ENCODE data around the gene PEX12. TPM values are rescaled to one million over a fixed set of nuclear protein-coding genes. Genes with fewer than 3 reads are reported as not detected.

Gene PEX12
- total and polyA plus RNA-seq, 9 of the 15 experiments (the other 6 are each of a cell fraction or from before 2014, with no cell fraction given) = 4.0 to 12.4 (median 6.4) TPM

DNA sequence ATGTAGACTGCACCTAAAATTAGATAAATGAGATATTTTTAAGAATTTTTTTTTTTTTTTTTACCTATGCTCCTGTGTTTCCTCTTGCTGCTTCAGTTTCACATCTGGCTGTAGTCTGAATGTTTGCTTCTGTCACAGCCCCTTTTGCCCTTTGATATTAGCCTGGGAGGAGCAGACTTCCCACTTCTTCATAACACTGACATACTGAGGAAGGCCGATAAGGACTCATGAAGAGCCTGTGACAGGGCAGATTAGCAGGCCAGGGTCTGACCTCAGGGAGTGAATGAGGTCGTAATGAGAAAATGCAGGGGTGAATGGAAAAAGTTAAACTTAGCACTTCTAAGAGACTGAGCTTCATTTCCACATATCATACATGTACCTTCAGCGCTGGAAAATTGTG lies 17.7 kb downstream of the PEX12 start, which contains the start of gene SLFN14 (continued):
- TF ChIP-seq, protein P1, sequence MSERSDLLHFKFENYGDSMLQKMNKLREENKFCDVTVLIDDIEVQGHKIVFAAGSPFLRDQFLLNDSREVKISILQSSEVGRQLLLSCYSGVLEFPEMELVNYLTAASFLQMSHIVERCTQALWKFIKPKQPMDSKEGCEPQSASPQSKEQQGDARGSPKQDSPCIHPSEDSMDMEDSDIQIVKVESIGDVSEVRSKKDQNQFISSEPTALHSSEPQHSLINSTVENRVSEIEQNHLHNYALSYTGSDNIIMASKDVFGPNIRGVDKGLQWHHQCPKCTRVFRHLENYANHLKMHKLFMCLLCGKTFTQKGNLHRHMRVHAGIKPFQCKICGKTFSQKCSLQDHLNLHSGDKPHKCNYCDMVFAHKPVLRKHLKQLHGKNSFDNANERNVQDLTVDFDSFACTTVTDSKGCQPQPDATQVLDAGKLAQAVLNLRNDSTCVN (CRISPR knock-in tag; IDR thresholded peaks at IDR 0.05) = no peak
- TF ChIP-seq PTRF (tag; IDR thresholded peaks at IDR 0.05) = no peak
- TF ChIP-seq, protein P2, sequence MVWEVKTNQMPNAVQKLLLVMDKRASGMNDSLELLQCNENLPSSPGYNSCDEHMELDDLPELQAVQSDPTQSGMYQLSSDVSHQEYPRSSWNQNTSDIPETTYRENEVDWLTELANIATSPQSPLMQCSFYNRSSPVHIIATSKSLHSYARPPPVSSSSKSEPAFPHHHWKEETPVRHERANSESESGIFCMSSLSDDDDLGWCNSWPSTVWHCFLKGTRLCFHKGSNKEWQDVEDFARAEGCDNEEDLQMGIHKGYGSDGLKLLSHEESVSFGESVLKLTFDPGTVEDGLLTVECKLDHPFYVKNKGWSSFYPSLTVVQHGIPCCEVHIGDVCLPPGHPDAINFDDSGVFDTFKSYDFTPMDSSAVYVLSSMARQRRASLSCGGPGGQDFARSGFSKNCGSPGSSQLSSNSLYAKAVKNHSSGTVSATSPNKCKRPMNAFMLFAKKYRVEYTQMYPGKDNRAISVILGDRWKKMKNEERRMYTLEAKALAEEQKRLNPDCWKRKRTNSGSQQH (CRISPR knock-in tag; IDR thresholded peaks at IDR 0.05) = 0 out of 2 replicates have a peak, but pooled peaks have one; percentile 61
- no peak for TF ChIP-seq ILK (tag; IDR thresholded peaks at IDR 0.05; ENCODE audit: borderline replicate concordance, low read depth)
- no peak for TF ChIP-seq CAMTA2 (CRISPR knock-in tag; conservative IDR thresholded peaks at IDR 0.05)
- no peak for TF ChIP-seq RB1 (IDR thresholded peaks at IDR 0.05; ENCODE audit: low read depth)
- TF ChIP-seq POU5F1 (IDR thresholded peaks at IDR 0.05; ENCODE audit: borderline replicate concordance, low read depth, low read length, partially characterized antibody) = no peak
- TF ChIP-seq, protein P3, sequence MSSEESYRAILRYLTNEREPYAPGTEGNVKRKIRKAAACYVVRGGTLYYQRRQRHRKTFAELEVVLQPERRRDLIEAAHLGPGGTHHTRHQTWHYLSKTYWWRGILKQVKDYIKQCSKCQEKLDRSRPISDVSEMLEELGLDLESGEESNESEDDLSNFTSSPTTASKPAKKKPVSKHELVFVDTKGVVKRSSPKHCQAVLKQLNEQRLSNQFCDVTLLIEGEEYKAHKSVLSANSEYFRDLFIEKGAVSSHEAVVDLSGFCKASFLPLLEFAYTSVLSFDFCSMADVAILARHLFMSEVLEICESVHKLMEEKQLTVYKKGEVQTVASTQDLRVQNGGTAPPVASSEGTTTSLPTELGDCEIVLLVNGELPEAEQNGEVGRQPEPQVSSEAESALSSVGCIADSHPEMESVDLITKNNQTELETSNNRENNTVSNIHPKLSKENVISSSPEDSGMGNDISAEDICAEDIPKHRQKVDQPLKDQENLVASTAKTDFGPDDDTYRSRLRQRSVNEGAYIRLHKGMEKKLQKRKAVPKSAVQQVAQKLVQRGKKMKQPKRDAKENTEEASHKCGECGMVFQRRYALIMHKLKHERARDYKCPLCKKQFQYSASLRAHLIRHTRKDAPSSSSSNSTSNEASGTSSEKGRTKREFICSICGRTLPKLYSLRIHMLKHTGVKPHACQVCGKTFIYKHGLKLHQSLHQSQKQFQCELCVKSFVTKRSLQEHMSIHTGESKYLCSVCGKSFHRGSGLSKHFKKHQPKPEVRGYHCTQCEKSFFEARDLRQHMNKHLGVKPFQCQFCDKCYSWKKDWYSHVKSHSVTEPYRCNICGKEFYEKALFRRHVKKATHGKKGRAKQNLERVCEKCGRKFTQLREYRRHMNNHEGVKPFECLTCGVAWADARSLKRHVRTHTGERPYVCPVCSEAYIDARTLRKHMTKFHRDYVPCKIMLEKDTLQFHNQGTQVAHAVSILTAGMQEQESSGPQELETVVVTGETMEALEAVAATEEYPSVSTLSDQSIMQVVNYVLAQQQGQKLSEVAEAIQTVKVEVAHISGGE (CRISPR knock-in tag; IDR thresholded peaks at IDR 0.05) = peak in 1 of 3 experiments; percentile 59; a peak in 2 of 6 replicates
- TF ChIP-seq, protein P4, sequence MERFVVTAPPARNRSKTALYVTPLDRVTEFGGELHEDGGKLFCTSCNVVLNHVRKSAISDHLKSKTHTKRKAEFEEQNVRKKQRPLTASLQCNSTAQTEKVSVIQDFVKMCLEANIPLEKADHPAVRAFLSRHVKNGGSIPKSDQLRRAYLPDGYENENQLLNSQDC (CRISPR knock-in tag; IDR thresholded peaks at IDR 0.05) = no peak
- TF ChIP-seq BRCA1 (IDR thresholded peaks at IDR 0.05) = no peak
- TF ChIP-seq BRCA1 (CRISPR knock-in tag; IDR thresholded peaks at IDR 0.05) = no peak
- no peak for TF ChIP-seq SMARCB1 (IDR thresholded peaks at IDR 0.05; ENCODE audit: insufficient read length, low read depth)
- TF ChIP-seq, protein P5, sequence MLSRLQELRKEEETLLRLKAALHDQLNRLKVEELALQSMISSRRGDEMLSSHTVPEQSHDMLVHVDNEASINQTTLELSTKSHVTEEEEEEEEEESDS (CRISPR knock-in tag; IDR thresholded peaks at IDR 0.05) = no peak
- no peak for TF ChIP-seq SETDB1 (IDR thresholded peaks at IDR 0.05; ENCODE audit: low read length)
- no peak for TF ChIP-seq ZNF140 (CRISPR knock-in tag; IDR thresholded peaks at IDR 0.05)
- no peak for TF ChIP-seq COPS2 (conservative IDR thresholded peaks at IDR 0.05)
- TF ChIP-seq, protein P6, sequence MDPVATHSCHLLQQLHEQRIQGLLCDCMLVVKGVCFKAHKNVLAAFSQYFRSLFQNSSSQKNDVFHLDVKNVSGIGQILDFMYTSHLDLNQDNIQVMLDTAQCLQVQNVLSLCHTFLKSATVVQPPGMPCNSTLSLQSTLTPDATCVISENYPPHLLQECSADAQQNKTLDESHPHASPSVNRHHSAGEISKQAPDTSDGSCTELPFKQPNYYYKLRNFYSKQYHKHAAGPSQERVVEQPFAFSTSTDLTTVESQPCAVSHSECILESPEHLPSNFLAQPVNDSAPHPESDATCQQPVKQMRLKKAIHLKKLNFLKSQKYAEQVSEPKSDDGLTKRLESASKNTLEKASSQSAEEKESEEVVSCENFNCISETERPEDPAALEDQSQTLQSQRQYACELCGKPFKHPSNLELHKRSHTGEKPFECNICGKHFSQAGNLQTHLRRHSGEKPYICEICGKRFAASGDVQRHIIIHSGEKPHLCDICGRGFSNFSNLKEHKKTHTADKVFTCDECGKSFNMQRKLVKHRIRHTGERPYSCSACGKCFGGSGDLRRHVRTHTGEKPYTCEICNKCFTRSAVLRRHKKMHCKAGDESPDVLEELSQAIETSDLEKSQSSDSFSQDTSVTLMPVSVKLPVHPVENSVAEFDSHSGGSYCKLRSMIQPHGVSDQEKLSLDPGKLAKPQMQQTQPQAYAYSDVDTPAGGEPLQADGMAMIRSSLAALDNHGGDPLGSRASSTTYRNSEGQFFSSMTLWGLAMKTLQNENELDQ (CRISPR knock-in tag; IDR thresholded peaks at IDR 0.05; ENCODE audit: borderline replicate concordance) = no peak
- TF ChIP-seq, protein P7, sequence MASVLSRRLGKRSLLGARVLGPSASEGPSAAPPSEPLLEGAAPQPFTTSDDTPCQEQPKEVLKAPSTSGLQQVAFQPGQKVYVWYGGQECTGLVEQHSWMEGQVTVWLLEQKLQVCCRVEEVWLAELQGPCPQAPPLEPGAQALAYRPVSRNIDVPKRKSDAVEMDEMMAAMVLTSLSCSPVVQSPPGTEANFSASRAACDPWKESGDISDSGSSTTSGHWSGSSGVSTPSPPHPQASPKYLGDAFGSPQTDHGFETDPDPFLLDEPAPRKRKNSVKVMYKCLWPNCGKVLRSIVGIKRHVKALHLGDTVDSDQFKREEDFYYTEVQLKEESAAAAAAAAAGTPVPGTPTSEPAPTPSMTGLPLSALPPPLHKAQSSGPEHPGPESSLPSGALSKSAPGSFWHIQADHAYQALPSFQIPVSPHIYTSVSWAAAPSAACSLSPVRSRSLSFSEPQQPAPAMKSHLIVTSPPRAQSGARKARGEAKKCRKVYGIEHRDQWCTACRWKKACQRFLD (CRISPR knock-in tag; IDR thresholded peaks at IDR 0.05) = peak; percentile 98

All from K562 (cell line).